Testis (tissue), 2 donors: ENCODE measurements around the gene KCNH6.

ENCODE experiments used
- CTCF ChIP-seq, 3 experiments: fragments of 450-650 bp in 2 of 3; fragments of 200-600 bp in 1 of 3; sonication (generic) in 1 of 3; IDR thresholded peaks; one replicate each; pipeline ENCODE4 v1.5.1; 2016 to 2019; ENCODE audit warnings: antibody characterized with exemption in 3 of 3, mild to moderate bottlenecking in 2 of 3, moderate library complexity in 1 of 3
- POLR2A ChIP-seq: fragments of 450-650 bp; IDR thresholded peaks from one replicate; pipeline ENCODE4 v1.6.1; 2017; ENCODE audit warnings: antibody characterized with exemption, mild to moderate bottlenecking, moderate library complexity

- no peak for TF ChIP-seq CTCF (IDR thresholded peaks at IDR 0.05)
- no peak for TF ChIP-seq POLR2A
Observed at GRCh38 chr17:63537991-63538692, 15.0 kb downstream of the KCNH6 start.
